ENCODE data around the gene DUSP23. TPM values are rescaled to one million over a fixed set of nuclear protein-coding genes. Genes with fewer than 3 reads are reported as not detected.

Gene DUSP23
- total RNA-seq, 1 donor from 2014 or later, result 15.0 TPM

- Histone ChIP-seq H3K36me3 (no peaks in the 10 kb centered on the region), H3K27me3 (ENCODE audit: low read depth) (peaks cover 18% of the 10 kb centered on the region), H3K4me1 (peaks cover 8% of the 10 kb centered on the region), H3K27ac (replicated peaks) (no peak overlapping the region), H3K9me3 (replicated peaks) (no peaks in the 10 kb centered on the region), H3K4me3 (peak overlapping the region; percentile 19)
- TF ChIP-seq CTCF (IDR thresholded peaks at IDR 0.05; ENCODE audit: borderline replicate concordance), result no peak
- no peak for DNase-seq
- intact Hi-C loops (cut with micrococcal nuclease), result no loop called here
Measured at GRCh38 chr1:159827549-159827948, 46.8 kb downstream of the DUSP23 start.

GRCh38 chr1:159828176-159828575 is 47.4 kb downstream of the DUSP23 start:
- intact Hi-C loops (cut with micrococcal nuclease), result no loop called here
- peaks cover 12% of the 10 kb centered on the region for H3K27me3 ChIP-seq (ENCODE audit: low read depth)
- no peaks in the 10 kb centered on the region for H3K9me3 ChIP-seq (replicated peaks)
- no peaks in the 10 kb centered on the region for H3K36me3 ChIP-seq
- no peak overlapping the region for H3K4me3 ChIP-seq
- H3K27ac ChIP-seq (replicated peaks), result no peak overlapping the region
- DNase-seq, result no peak
- peaks cover 8% of the 10 kb centered on the region for H3K4me1 ChIP-seq
- TF ChIP-seq CTCF (IDR thresholded peaks at IDR 0.05; ENCODE audit: borderline replicate concordance), result no peak

- H3K27ac ChIP-seq (replicated peaks), result no peak overlapping the region
- no peak overlapping the region for H3K4me3 ChIP-seq
- peaks cover 6% of the 10 kb centered on the region for H3K27me3 ChIP-seq (ENCODE audit: low read depth)
- no peaks in the 10 kb centered on the region for H3K36me3 ChIP-seq
- intact Hi-C loops (cut with micrococcal nuclease), result no loop called here
- H3K4me1 ChIP-seq, result peaks cover 8% of the 10 kb centered on the region
- no peak for DNase-seq
- TF ChIP-seq CTCF (IDR thresholded peaks at IDR 0.05; ENCODE audit: borderline replicate concordance), result no peak
- no peaks in the 10 kb centered on the region for H3K9me3 ChIP-seq (replicated peaks)
Measured at GRCh38 chr1:159828581-159829272, 48.0 kb downstream of the DUSP23 start.

- Histone ChIP-seq H3K4me1 (peaks cover 8% of the 10 kb centered on the region), H3K27me3 (ENCODE audit: low read depth) (peaks cover under 1% of the 10 kb centered on the region), H3K9me3 (replicated peaks) (no peaks in the 10 kb centered on the region), H3K36me3 (no peaks in the 10 kb centered on the region), H3K4me3 (no peak overlapping the region), H3K27ac (replicated peaks) (no peak overlapping the region)
- TF ChIP-seq CTCF (IDR thresholded peaks at IDR 0.05; ENCODE audit: borderline replicate concordance), result peak; percentile 72
- intact Hi-C loops (cut with micrococcal nuclease), result no loop called here
- DNase-seq, result peak; percentile 56
Measured at GRCh38 chr1:159829273-159829634, 48.5 kb downstream of the DUSP23 start.

GRCh38 chr1:159829822-159830465 is 49.2 kb downstream of the DUSP23 start:
- Histone ChIP-seq H3K4me1 (peaks cover 8% of the 10 kb centered on the region), H3K27me3 (ENCODE audit: low read depth) (no peaks in the 10 kb centered on the region), H3K36me3 (no peaks in the 10 kb centered on the region), H3K9me3 (replicated peaks) (no peaks in the 10 kb centered on the region), H3K4me3 (no peak overlapping the region), H3K27ac (replicated peaks) (no peak overlapping the region)
- intact Hi-C loops (cut with micrococcal nuclease), result no loop called here
- DNase-seq, result peak; percentile 36
- TF ChIP-seq CTCF (IDR thresholded peaks at IDR 0.05; ENCODE audit: borderline replicate concordance), result no peak
